HCT116 (cell line): ENCODE results near the gene FNDC11.

Source experiments
- EGR1 ChIP-seq: IDR thresholded peaks from 2 replicates; pipeline ENCODE4 v1.6.1; 2012; ENCODE audit warnings: low read depth
- POLR2A ChIP-seq: IDR thresholded peaks from 2 replicates; pipeline ENCODE4 v1.7.0; 2011; ENCODE audit warnings: borderline replicate concordance; ENCODE audit not compliant: insufficient read depth, insufficient read length; ENCODE audit errors: extremely low read depth
- TCF7L2 ChIP-seq: IDR thresholded peaks from 2 replicates; pipeline ENCODE4 v1.7.0; 2011; ENCODE audit warnings: borderline replicate concordance, inconsistent platforms; ENCODE audit not compliant: insufficient read depth, insufficient read length; ENCODE audit errors: extremely low read depth
- TF ChIP-seq, protein P1 (sequence below), 3 experiments: fragments of 200-600 bp in 1 of 3; sonication (generic) in 1 of 3; IDR thresholded peaks in 2 of 3; conservative IDR thresholded peaks in 1 of 3; 2 replicates each; pipeline ENCODE4 v1.5.1; 2012 to 2017; ENCODE audit warnings: low read depth in 2 of 3, low read length in 2 of 3, antibody characterized with exemption in 1 of 3, borderline replicate concordance in 1 of 3, control low read depth in 1 of 3, mild to moderate bottlenecking in 1 of 3, mixed read lengths in 1 of 3, mixed run types in 1 of 3, moderate library complexity in 1 of 3; ENCODE audit not compliant: insufficient read depth in 1 of 3
- TF ChIP-seq, protein P2 (sequence below): IDR thresholded peaks from 2 replicates; pipeline ENCODE4 v1.6.1; 2012; ENCODE audit warnings: low read depth

DNA sequence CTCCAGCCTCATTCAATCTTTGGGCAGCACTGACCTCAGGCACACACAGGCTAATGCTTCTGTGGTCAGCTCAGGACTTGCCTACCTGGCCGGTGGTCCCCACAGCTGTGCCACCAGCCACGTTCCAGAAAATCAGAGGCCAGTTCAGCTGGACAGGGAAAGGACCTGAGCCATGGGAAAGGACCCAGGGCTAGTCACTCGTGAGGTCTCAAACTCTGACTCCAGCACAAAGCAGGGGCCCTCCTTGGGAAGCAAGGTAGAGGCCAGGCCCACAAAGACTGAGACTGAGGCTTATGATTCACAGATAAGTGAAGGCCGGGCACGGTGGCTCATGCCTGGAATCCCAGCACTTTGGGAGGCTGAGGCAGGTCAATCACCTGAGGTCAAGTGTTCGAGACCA lies 42.5 kb downstream of the FNDC11 start:
- TF ChIP-seq, protein P1, sequence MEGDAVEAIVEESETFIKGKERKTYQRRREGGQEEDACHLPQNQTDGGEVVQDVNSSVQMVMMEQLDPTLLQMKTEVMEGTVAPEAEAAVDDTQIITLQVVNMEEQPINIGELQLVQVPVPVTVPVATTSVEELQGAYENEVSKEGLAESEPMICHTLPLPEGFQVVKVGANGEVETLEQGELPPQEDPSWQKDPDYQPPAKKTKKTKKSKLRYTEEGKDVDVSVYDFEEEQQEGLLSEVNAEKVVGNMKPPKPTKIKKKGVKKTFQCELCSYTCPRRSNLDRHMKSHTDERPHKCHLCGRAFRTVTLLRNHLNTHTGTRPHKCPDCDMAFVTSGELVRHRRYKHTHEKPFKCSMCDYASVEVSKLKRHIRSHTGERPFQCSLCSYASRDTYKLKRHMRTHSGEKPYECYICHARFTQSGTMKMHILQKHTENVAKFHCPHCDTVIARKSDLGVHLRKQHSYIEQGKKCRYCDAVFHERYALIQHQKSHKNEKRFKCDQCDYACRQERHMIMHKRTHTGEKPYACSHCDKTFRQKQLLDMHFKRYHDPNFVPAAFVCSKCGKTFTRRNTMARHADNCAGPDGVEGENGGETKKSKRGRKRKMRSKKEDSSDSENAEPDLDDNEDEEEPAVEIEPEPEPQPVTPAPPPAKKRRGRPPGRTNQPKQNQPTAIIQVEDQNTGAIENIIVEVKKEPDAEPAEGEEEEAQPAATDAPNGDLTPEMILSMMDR (IDR thresholded peaks at IDR 0.05 in 2 of 3, conservative IDR thresholded peaks at IDR 0.05 in 1 of 3; ENCODE audit: borderline replicate concordance in 1 of 3, insufficient read depth in 1 of 3, low read depth in 2 of 3, low read length in 2 of 3): no peak
- TF ChIP-seq TCF7L2 (no peak), EGR1 (no peak), POLR2A (no peak)
- TF ChIP-seq, protein P2, sequence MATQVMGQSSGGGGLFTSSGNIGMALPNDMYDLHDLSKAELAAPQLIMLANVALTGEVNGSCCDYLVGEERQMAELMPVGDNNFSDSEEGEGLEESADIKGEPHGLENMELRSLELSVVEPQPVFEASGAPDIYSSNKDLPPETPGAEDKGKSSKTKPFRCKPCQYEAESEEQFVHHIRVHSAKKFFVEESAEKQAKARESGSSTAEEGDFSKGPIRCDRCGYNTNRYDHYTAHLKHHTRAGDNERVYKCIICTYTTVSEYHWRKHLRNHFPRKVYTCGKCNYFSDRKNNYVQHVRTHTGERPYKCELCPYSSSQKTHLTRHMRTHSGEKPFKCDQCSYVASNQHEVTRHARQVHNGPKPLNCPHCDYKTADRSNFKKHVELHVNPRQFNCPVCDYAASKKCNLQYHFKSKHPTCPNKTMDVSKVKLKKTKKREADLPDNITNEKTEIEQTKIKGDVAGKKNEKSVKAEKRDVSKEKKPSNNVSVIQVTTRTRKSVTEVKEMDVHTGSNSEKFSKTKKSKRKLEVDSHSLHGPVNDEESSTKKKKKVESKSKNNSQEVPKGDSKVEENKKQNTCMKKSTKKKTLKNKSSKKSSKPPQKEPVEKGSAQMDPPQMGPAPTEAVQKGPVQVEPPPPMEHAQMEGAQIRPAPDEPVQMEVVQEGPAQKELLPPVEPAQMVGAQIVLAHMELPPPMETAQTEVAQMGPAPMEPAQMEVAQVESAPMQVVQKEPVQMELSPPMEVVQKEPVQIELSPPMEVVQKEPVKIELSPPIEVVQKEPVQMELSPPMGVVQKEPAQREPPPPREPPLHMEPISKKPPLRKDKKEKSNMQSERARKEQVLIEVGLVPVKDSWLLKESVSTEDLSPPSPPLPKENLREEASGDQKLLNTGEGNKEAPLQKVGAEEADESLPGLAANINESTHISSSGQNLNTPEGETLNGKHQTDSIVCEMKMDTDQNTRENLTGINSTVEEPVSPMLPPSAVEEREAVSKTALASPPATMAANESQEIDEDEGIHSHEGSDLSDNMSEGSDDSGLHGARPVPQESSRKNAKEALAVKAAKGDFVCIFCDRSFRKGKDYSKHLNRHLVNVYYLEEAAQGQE: no peak
